ENCODE data around the gene PRELP.
"Not testable (repeated sequence)": the region's sequence is repeated elsewhere in the genome, so short reads cannot be mapped to it uniquely, and the experiment has no call there.

The PRELP gene

GRCh38 chr1:203454986-203455471 lies 20.6 kb upstream of the PRELP start:
- no peak for DNase-seq

DNA sequence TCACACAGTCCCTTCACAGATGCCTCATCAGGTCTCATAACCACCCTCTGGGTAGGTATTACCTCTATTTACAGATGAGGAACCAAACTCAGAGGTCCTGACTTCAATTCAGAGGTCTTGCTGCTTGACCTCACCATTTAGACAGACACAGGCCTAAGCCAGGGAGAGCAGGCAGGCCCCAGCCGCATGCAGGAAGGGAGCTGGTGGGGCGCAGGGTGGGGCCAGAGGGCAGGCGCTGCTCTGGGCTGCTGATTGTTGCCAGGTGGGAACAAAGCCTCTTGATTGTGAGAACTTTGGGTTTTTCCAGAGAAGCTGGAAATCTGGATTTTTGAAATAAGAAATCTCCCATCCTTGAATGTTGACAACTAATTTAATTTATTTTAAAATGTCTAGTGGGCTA lies 19.9 kb upstream of the PRELP start:
- no peak for DNase-seq

GRCh38 chr1:203456577-203456976 lies 19.0 kb upstream of the PRELP start:
- no peak for DNase-seq

DNA sequence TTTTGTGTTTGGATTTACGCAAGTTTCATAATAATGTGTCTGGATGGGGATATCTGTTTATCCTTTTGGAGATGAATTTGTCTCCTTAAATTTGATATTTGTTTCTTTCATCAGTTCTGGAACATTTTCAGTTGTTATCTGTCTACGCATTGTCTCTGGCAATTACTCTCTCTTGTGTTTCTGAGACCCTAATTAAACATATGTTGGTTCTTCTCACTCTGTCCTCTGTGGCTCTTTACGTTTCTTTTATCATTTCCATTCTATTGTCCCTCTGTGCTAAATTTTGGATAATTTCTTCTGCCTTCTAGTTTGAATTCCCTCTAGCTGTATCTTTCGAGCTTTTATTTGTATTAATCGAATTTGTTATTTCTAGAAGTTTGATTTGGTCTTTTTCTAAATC lies 17.5 kb upstream of the PRELP start:
- DNase-seq = no peak

GRCh38 chr1:203459671-203460201 lies 15.9 kb upstream of the PRELP start:
- no peak for DNase-seq

GRCh38 chr1:203461717-203462116 lies 13.9 kb upstream of the PRELP start:
- no peak for DNase-seq

- no peak for DNase-seq
Measured at GRCh38 chr1:203462143-203462542, 13.5 kb upstream of the PRELP start.

- DNase-seq = no peak
Measured at GRCh38 chr1:203462878-203463277, 12.7 kb upstream of the PRELP start.

- DNase-seq = no peak
Measured at GRCh38 chr1:203463469-203464062, 12.0 kb upstream of the PRELP start.

GRCh38 chr1:203464226-203464625 lies 11.4 kb upstream of the PRELP start:
- DNase-seq = no peak

DNA sequence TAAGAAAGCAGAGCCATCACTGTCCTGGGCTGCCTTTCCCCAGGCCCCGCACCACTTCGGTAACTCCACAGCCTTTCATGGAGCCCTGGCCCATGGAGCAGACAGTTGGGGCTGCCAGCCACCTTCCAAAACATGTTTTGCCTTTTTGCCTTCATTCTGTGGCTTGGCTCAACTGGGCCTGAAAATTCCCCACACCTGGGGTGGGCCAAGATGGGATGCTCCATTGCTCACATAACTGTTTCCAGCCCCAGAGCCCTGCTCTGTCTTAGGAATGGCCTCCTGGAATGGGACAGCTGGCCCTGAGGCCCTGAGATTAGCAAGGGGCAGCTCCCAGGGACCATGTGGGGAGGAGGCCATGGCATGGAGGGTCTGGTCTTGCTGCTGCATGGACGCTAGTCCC lies 10.9 kb upstream of the PRELP start:
- no peak for DNase-seq

DNA sequence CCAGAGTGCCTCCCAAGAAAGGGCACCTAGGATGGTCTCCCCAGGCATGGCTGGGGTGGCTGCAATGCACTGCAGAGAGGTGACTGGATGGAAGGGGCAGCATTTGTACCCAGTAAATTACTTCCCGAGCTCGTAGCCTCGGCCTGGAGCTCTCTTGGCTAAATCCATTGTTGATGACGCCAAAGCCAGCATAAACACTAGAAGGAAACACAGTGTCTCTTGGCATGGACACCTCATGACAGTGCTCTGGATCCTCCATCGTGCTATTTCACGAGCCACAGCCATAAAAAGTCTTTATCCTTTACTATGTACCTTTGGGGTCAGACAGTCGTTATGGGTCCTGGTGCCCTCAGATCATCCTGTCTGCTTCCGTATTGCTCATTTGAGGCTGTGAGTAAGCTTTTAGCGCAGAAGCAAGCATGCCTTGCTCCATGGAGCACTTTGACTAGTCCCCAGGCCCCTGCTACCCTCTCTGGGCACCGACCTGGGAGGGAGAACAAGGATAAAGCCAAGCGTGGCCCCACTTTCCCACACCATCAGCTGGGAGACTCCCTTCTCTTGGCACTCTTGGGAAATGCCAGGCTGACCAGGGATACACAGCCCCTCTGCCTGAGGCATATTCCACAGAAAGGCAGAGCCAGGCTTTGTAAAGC lies 10.3 kb upstream of the PRELP start:
- DNase-seq = no peak

DNA sequence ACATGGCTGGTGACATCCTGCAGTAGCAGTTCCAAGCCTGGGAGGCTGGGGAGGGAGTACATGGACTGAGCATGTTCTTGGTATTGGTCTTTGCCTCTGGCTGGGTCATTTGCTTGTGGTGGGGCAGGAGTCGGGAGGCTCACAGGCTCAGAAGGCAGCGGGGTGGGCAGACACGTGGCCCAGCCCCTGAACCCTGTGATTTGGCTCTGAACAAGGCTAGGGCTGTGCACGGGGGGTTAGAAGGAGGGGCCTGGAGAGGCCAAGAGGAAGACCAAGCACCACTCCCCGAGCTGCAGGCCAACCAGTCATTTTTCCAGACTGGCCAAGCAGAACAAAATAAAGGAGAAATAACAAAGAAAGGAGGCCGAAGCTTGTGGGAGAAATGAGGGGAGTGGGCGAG lies 9.7 kb upstream of the PRELP start:
- DNase-seq = no peak

DNA sequence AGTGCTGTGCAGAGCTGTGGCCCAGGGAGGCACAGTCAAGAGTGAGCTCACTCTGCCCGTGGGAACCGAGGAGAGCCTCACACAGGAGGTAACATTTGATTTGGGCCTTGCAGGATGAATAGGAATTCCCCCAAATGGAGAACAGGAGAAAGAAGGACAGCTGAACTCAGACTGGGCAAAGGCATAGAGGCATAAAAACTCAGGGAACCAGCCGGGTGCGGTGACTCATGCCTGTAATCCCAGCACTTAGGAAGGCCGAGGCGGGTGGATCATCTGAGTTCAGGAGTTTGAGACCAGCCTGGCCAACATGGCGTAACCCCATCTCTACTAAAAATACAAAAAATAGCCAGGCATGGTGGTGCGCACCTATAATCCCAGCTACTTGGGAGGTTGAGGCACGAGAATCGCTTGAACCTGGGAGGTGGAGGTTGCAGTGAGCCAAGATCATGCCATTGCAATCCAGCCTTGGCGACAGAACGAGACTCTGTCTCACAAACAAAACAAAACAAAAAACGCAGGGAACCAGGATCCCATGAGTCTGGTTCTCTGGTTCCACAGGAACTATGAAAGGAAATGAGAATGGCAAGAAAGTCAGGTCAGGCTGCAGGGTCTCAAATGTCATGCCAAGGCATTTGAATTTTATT lies 8.6 kb upstream of the PRELP start:
- DNase-seq = not testable (repeated sequence)

DNA sequence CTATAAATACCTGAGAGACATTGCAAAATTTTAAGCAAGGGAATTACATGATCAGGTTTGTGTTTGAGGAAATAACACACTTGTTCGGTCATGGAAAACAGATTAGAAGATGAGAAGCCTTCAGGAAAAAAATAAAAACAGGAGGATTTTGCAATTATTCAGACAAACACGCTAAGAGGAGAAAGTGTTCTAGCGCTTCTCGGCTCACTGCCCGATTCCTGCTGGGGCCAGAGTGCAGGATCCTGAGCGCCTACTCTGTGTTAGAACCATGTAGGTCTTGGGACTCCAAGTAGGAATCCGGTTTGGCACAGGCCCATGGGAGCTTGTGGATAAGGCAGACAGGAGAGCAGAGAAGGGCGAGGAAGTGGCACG lies 8.1 kb upstream of the PRELP start:
- DNase-seq = no peak

- DNase-seq = no peak
Measured at GRCh38 chr1:203468326-203468725, 7.3 kb upstream of the PRELP start.

GRCh38 chr1:203470240-203470639 lies 5.4 kb upstream of the PRELP start:
- no peak for DNase-seq

DNA sequence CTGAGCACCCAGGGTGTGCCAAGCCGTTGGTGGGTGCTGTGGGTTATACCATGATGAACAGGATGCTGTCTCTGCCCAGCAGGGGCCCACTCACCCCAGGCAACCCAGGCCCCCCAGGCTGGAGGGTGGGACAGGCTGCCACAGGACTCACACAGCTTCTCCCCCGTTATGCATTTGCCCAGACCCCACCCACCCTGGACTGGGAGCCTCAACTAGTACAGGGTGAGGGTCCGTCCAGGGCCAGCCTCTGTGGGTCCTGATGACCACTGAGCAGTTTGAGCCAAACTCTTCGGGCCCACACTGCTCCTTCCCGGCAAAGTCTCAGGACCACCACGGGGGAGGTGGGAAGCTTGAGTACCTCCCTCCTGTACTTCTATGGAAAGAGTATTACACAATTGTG lies 3.8 kb upstream of the PRELP start:
- no peak for DNase-seq

DNA sequence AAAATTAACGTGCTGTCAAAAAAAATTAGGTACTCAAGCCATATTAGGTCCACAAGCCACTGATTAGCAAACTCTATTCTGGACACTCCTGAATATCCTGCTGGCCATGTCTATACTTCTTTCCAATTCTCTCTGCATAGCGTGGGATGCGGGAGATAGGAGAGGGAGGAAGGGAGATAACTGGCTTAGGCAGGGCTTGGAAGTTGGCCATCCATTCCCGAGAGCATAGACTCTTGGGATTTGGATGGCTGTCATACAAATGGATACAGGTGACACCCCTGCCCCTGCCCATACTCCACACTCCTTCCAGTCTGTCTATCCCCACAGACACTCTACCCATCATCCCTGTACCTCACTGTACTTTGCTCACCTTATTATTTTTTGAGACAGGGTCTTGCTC lies 2.3 kb upstream of the PRELP start:
- no peak for DNase-seq

DNA sequence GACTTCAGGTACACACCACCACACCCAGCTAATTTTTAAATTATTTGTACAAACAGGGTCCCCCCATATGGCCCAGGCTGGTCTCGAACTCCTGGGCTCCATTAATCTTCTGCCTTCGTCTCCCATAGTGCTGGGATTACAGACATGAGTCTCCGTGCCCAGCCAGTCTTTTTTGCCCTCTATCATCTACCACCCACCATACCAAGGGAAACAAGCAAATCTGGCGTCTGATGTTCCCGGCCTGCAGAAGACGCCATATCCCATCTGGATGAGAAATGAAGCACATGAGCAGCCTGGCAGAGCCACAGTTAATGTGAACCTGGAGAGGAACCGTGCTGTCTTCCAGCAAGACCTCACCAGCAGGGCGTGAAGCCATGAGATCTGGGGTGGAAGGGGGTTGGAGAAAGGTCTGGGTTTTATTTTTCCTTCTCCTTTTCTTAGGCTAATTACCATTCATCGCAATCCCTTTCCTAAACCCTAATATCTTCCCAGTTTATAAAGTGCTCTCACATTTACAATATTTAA lies 1.8 kb upstream of the PRELP start:
- DNase-seq = no peak

DNA sequence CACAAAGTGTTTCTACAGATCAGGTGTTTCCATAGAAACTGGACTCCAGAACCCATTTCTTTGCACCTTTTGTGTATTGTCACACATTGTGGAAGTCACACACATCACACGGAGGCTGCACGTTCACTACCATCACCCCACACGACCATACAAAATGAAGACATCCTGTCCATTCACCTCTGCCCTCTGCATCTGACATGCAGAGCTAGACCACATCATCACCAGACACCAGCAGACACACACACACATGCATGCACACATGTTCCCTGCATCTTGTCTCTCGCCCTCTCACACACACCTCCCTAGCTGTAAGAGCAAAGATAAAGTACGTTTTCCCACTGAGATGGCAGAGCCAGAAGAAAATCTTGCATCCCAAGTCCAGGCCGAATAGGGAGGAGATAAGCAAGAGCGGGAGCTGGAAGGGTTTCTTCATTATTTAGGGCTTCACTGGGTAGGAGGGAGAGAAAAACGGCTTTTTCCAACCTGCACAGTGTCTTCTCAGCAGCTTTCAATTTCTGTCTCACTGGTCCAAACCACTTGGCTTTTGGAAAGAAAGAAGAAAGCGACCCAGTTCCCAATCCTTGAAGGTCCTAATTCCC lies 709 bp downstream of the PRELP start:
- DNase-seq = no peak

DNA sequence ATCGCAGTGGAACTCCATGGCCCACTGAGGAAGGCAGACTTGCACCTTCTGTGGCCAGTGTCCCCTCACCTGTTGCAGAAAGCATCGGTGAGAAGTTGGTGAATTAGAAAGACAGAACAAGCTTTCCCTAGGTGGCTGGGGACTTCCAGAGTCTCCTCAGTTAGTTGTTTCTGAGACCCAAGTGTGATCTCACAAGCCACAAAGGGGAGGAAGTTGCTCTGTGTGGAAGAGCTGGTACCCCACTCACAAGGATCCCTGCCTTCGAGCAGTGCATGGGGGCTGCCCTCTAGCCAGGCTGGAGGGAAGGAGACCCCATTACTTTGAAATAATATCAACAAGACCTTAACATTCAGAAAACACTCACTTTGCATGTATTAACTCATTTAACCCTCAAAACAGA lies 2.1 kb downstream of the PRELP start:
- no peak for DNase-seq

DNA sequence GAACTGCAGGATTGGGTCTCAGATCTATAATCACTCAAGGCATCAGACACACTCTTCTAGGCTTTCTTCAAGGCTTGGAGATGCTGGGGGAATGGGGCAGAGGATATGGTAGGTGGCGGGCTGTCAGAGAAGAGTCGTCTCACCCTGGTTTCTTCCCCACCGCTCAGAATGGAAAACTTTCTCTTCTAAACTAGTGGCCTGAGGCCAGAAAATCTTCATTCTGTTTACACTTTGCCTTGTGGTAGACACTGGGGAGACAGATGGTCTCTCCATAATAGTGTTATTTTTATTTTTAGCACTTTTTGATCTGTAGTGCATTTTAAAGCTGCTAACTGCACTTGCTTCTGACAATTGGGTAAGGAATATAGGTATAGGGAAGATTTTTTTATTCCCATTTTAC lies 2.6 kb downstream of the PRELP start:
- no peak for DNase-seq

GRCh38 chr1:203478986-203479385 lies 3.4 kb downstream of the PRELP start:
- no peak for DNase-seq

Measured in NCI-H510A (cell line).